ENCODE measurements around the gene GSK3B. TPM values are rescaled to one million over a fixed set of nuclear protein-coding genes. Genes with fewer than 3 reads are reported as not detected.

The GSK3B gene
- total and polyA plus RNA-seq, 2 donors (not counting 3 experiments of a cell fraction or from before 2014, with no cell fraction given) = 22.1 to 50.1 TPM

- Histone ChIP-seq H4K20me1 (replicated peaks; ENCODE audit: control insufficient read depth, extremely low read depth, insufficient read depth, low read length) (no peaks in the 10 kb centered on the region), H3K4me1 (ENCODE audit: control insufficient read depth, extremely low read depth, insufficient read depth, low read length) (no peaks in the 10 kb centered on the region), H3K9me1 (replicated peaks; ENCODE audit: control insufficient read depth, extremely low read depth, insufficient read depth, low read length) (no peaks in the 10 kb centered on the region), H2AFZ (ENCODE audit: low read depth, low read length) (no peak overlapping the region), H3K36me3 (ENCODE audit: control insufficient read depth in 2 of 2, extremely low read depth in 1 of 2, insufficient read depth in 2 of 2, low read length in 2 of 2) (no peaks in the 10 kb centered on the region), H3K9me3 (replicated peaks; ENCODE audit: control insufficient read depth, insufficient read depth, low read length) (no peaks in the 10 kb centered on the region), H3K27ac (ENCODE audit: insufficient read depth, low read depth, low read length) (no peak overlapping the region), H3K79me2 (ENCODE audit: control insufficient read depth, insufficient read depth, low read length) (no peaks in the 10 kb centered on the region), H3K4me2 (ENCODE audit: insufficient read depth, low read length) (no peak overlapping the region), H3K4me3 (replicated peaks in 1 of 3; ENCODE audit: insufficient read depth in 1 of 3, low read depth in 1 of 3, low read length in 3 of 3) (no peak overlapping the region), H3K27me3 (ENCODE audit: control insufficient read depth in 2 of 2, insufficient read depth in 2 of 2, low read length in 2 of 2) (no peaks in the 10 kb centered on the region), H3K9ac (replicated peaks; ENCODE audit: extremely low read depth, insufficient read depth, low read length) (no peak overlapping the region)
- POLR2A ChIA-PET = no interaction called here
- dilution Hi-C loops (cut with MboI; ENCODE audit: extremely low pct_ligation_motif_present, low sequenced_read_pairs) (no loop called here), intact Hi-C loops (cut with micrococcal nuclease) (no loop called here)
- FAIRE-seq (no peak), DNase-seq (ENCODE audit: low read depth, low spot score) (no peak)
- BruUV-seq (replicated peaks) = no TSS peak
- TF ChIP-seq FOS (IDR thresholded peaks at IDR 0.05; ENCODE audit: borderline replicate concordance, insufficient read depth, low read length) = no peak
- no peak for TF ChIP-seq GATA2 (IDR thresholded peaks at IDR 0.05; ENCODE audit: insufficient read depth, insufficient read length, low read depth, low read length)
- TF ChIP-seq EZH2 (IDR thresholded peaks at IDR 0.05; ENCODE audit: borderline replicate concordance, low read depth, low read length, severe bottlenecking) = no peak
- no peak for TF ChIP-seq CTCF (IDR thresholded peaks at IDR 0.05; ENCODE audit: extremely low read depth in 1 of 2, insufficient read depth in 1 of 2, low read depth in 1 of 2, low read length in 2 of 2)
- no peak for TF ChIP-seq MYC (IDR thresholded peaks at IDR 0.05; ENCODE audit: low read depth, low read length)
- no peak for TF ChIP-seq MAX (IDR thresholded peaks at IDR 0.05; ENCODE audit: insufficient read depth, insufficient read length)
- TF ChIP-seq POLR2AphosphoS5 (IDR thresholded peaks at IDR 0.05; ENCODE audit: insufficient read depth, low read depth, low read length) = no peak
- CTCF ChIA-PET = interaction anchor here (0.8 to 1.7 kb wide), 6 partner anchors 9 to 368 kb away, joined by 3 to 6 read pairs (median 4); no protein-coding TSS in a partner anchor
Observed at GRCh38 chr3:119818937-119819336, 275.3 kb downstream of the GSK3B start.
